A673 (cell line): ENCODE results near the gene EEIG1.

Source experiments
- CTCF ChIP-seq: fragments of 300-800, 200-600 bp; sonication (generic); conservative IDR thresholded peaks from 2 replicates; pipeline ENCODE4 v1.5.1; 2017; ENCODE audit warnings: low read depth, mild to moderate bottlenecking, antibody characterized with exemption, low read length, moderate library complexity, mixed read lengths
- EZH2 ChIP-seq: fragments of 200-600 bp; sonication (generic); IDR thresholded peaks from 2 replicates; pipeline ENCODE4 v1.6.1; 2017; ENCODE audit warnings: borderline replicate concordance, low read depth, mild to moderate bottlenecking, mixed read lengths, antibody characterized with exemption, low read length; ENCODE audit not compliant: poor library complexity, severe bottlenecking

- no peak for TF ChIP-seq CTCF
- TF ChIP-seq EZH2 = no peak
Observed at GRCh38 chr9:127934248-127934647, 46.5 kb downstream of the EEIG1 start.
